ENCODE measurements around the gene LRRK1. TPM values are rescaled to one million over a fixed set of nuclear protein-coding genes. Genes with fewer than 3 reads are reported as not detected.
A peak's percentile ranks its signal among the peaks of the same experiment; 100 is the strongest.

LRRK1 gene
- total RNA-seq, 4 donors from 2014 or later, result 52.7 to 107 (median 82.7) TPM

DNA sequence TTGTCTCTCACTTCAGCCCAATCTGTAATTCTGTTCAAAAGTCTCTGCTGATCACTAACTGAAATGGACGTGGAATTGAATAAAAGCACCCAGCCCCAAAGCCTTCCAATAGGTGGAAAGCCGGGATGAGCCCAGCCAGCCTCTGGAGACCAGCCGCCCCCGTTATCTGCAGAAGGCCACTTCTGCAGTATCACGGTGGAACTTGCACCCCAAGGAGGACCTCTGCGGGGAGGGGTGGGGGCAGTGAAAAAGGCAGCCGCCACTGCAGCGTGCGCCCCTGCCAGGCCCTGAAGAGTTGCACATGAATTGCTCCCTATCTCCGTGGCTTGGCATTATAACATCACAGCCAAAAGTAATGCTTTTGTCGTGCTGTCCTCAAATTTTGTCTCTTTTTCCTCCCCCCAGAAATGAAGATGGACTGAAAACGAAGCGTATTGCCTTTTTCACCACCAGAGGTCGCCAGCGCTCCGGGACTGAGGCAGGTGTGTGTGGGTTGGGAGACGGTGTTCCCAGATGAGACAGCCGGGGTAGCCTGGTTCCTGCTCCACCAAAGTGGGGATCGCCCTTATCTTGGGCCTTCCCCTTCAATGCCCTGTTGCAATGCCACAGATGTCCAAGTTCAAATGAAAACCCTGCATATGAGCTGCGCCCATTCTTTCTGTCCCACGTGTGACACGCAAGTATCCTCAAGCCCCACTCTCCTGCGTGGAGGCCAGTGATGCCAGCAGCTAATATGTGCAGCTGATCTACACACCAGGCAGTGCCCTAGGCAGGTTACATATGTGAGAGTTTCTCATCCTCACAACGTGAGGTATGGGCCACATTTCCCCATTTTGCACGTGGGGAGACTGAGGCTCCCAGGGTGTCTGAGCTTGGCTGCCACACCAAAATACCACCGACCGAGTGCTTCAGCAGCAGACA, 96.0 kb downstream of the LRRK1 start:
- in situ Hi-C loops (cut with MboI; ENCODE audit: low pct_ligation_motif_present in 1 of 4, low pct_unique_long_range_greater_than_20kb in 1 of 4, low sequenced_read_pairs in 3 of 4), result loop anchor here (5.0 to 25.0 kb wide), 4 partner anchors 103 to 247 kb away; partner anchors contain the start of genes CHSY1 (in 2 of the 4) and LRRK1 (in 1 of the 4)
- intact Hi-C loops (cut with DNase I; ENCODE audit: low total_unique reads), result loop anchor here (2.0 kb wide), 1 partner anchor 242 kb away; no protein-coding TSS in a partner anchor

DNA sequence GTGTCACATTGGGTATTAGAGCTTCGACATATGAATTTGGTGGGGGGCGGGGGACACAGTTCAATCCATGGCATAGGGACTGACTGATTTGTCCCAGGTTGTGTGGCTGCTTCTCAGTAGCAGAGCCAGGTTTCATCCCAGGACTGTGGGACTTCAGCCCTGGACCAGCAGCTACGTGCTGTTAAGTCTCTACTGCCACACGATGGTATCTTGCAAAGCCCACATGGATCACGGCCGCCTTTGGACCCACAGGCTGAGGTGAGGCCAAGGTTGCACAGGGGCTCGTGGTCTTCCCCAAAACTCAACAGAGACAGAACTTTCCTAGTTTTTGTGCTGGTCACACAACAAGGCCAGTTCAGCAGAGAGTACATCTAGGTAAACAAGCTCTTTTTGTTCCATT, 97.4 kb downstream of the LRRK1 start:
- in situ Hi-C loops (cut with MboI; ENCODE audit: low pct_ligation_motif_present in 1 of 4, low pct_unique_long_range_greater_than_20kb in 1 of 4, low sequenced_read_pairs in 3 of 4), result loop anchor here (5.0 to 25.0 kb wide), 4 partner anchors 104 to 246 kb away; partner anchors contain the start of genes CHSY1 (in 2 of the 4) and LRRK1 (in 1 of the 4)

More for the DNA sequence above, 96.0 kb downstream of the LRRK1 start:
- Histone ChIP-seq H3K27me3 (no peaks in the 10 kb centered on the region), H3K9me3 (no peaks in the 10 kb centered on the region), H3K4me3 (no peak overlapping the region), H3K4me1 (no peaks in the 10 kb centered on the region), H3K36me3 (peaks cover 0 to 16% (median 2%) of the 10 kb centered on the region in 4 donors), H3K27ac (no peak overlapping the region)
- no peak for TF ChIP-seq EP300 (IDR thresholded peaks at IDR 0.05; ENCODE audit: low read depth)
- TF ChIP-seq, protein P1, sequence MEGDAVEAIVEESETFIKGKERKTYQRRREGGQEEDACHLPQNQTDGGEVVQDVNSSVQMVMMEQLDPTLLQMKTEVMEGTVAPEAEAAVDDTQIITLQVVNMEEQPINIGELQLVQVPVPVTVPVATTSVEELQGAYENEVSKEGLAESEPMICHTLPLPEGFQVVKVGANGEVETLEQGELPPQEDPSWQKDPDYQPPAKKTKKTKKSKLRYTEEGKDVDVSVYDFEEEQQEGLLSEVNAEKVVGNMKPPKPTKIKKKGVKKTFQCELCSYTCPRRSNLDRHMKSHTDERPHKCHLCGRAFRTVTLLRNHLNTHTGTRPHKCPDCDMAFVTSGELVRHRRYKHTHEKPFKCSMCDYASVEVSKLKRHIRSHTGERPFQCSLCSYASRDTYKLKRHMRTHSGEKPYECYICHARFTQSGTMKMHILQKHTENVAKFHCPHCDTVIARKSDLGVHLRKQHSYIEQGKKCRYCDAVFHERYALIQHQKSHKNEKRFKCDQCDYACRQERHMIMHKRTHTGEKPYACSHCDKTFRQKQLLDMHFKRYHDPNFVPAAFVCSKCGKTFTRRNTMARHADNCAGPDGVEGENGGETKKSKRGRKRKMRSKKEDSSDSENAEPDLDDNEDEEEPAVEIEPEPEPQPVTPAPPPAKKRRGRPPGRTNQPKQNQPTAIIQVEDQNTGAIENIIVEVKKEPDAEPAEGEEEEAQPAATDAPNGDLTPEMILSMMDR (IDR thresholded peaks at IDR 0.05), result peak; percentile 66 to 89 (median 83)
- no peak for TF ChIP-seq POLR2A (IDR thresholded peaks at IDR 0.05)
- 33 to 59% methylated on average over 6 to 27 of the region's 27 CpGs for whole genome bisulfite sequencing, 2 donors (ENCODE audit: low coverage in 1 of 2)
- DNase-seq, result peak; percentile 75

DNA sequence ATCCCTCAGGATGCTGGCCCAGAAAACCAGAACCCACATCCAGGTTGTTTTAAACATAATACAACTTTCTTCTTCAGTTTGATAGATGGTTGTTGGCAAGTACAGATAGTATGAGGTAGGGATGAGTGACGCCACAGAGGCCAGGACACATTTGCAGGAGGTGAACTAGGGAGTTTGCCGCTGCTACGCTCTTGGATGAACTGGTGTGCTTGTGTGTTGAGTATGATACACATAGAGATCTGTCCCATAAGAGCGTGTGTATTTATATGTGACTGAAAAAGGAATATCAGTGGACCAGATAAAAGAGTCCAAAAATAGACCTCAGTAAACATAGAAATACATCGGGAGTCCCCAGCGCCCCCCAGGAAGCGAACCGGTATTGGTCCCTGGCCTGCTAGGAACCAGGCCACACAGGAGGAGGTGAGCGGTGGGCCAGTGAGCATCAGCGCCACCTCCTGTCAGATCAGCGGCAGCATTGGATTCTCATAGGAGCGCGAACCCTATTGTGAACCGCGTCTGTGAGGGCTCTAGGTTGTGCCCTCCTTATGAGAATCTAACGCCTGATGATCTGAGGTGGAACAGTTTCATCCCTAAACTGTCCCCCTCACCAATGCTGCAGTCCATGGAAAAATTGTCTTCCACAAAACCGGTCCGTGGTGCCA, 98.1 kb downstream of the LRRK1 start:
- H3K9me3 ChIP-seq, result no peaks in the 10 kb centered on the region
- in situ Hi-C loops (cut with MboI; ENCODE audit: low pct_ligation_motif_present in 1 of 4, low pct_unique_long_range_greater_than_20kb in 1 of 4, low sequenced_read_pairs in 3 of 4), result loop anchor here (5.0 to 25.0 kb wide), 4 partner anchors 105 to 245 kb away; partner anchors contain the start of genes CHSY1 (in 2 of the 4) and LRRK1 (in 1 of the 4)
- H3K36me3 ChIP-seq, result peaks cover 0 to 9% (median 2%) of the 10 kb centered on the region in 4 donors
- no peak overlapping the region for H3K4me3 ChIP-seq
- no peaks in the 10 kb centered on the region for H3K4me1 ChIP-seq
- peak; percentile 5 for DNase-seq
- 77 to 100% methylated on average over 1 to 18 of the region's 18 CpGs for WGBS, 2 donors (ENCODE audit: low coverage in 1 of 2)
- H3K27ac ChIP-seq, result peak overlapping the region in 1 of 4 donors; percentile 35
- intact Hi-C loops (cut with DNase I; ENCODE audit: low total_unique reads), result no loop called here
- H3K27me3 ChIP-seq, result no peaks in the 10 kb centered on the region
- TF ChIP-seq POLR2A (IDR thresholded peaks at IDR 0.05) (no peak), POLR2AphosphoS5 (IDR thresholded peaks at IDR 0.05) (no peak)
- TF ChIP-seq, protein P1 (IDR thresholded peaks at IDR 0.05), result no peak

More for the DNA sequence above, 97.4 kb downstream of the LRRK1 start:
- TF ChIP-seq POLR2AphosphoS5 (IDR thresholded peaks at IDR 0.05) (no peak), POLR2A (IDR thresholded peaks at IDR 0.05) (no peak), EP300 (IDR thresholded peaks at IDR 0.05; ENCODE audit: low read depth) (no peak)
- TF ChIP-seq, protein P1 (IDR thresholded peaks at IDR 0.05), result no peak
- no peaks in the 10 kb centered on the region for H3K4me1 ChIP-seq
- intact Hi-C loops (cut with DNase I; ENCODE audit: low total_unique reads), result no loop called here
- no peaks in the 10 kb centered on the region for H3K27me3 ChIP-seq
- H3K9me3 ChIP-seq, result no peaks in the 10 kb centered on the region
- H3K27ac ChIP-seq, result no peak overlapping the region
- DNase-seq, result peak; percentile 6
- WGBS, 2 donors (ENCODE audit: low coverage in 1 of 2), result 88% methylated on average over 5 of the region's 7 CpGs; no CpG with 5 or more reads in 1 of the 2 donors
- peaks cover 0 to 14% (median 2%) of the 10 kb centered on the region in 4 donors for H3K36me3 ChIP-seq
- H3K4me3 ChIP-seq, result no peak overlapping the region

DNA sequence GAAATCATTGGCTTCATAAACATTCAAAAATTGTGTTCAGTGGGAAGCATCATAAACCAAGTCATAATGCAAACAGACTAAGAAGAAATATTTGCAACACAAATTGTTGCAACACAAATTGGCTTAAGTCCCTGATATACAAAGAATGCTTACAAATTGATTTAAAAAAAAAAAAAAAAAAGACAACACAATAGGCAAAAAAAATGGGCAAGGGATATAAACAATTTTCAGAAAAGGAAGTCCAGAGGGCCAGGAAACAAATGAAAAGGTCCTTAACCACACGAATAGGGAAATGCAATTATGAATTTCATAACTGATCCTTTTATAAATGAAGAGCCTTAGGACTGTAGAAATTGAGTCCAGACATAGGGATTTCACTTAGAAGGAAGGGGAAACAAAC, 98.9 kb downstream of the LRRK1 start:
- TF ChIP-seq EP300 (IDR thresholded peaks at IDR 0.05; ENCODE audit: low read depth) (no peak), POLR2A (IDR thresholded peaks at IDR 0.05) (no peak)
- Histone ChIP-seq H3K27me3 (no peaks in the 10 kb centered on the region), H3K9me3 (no peaks in the 10 kb centered on the region), H3K36me3 (peaks cover 0 to 9% (median 2%) of the 10 kb centered on the region in 4 donors), H3K4me1 (no peaks in the 10 kb centered on the region), H3K27ac (no peak overlapping the region), H3K4me3 (no peak overlapping the region)
- in situ Hi-C loops (cut with MboI; ENCODE audit: low pct_ligation_motif_present in 1 of 4, low pct_unique_long_range_greater_than_20kb in 1 of 4, low sequenced_read_pairs in 3 of 4) (loop anchor here (5.0 to 25.0 kb wide), 4 partner anchors 106 to 244 kb away; partner anchors contain the start of genes CHSY1 (in 2 of the 4) and LRRK1 (in 1 of the 4)), intact Hi-C loops (cut with DNase I; ENCODE audit: low total_unique reads) (no loop called here)
- DNase-seq, result no peak
- WGBS, 2 donors (ENCODE audit: low coverage in 1 of 2), result 40 to 53% methylated on average over 1 of the region's 1 CpG

Data from transverse colon (tissue), 4 donors.